Inflammatory macrophage (primary cell): ENCODE results near the gene HOXB3.
A peak's percentile ranks its signal among the peaks of the same experiment; 100 is the strongest.

Source experiments
- DNase-seq, 2 donors: peaks; one replicate each; pipeline ENCODE4 v3.0.0-alpha.2; 2020 to 2022

HOXB3 gene

DNA sequence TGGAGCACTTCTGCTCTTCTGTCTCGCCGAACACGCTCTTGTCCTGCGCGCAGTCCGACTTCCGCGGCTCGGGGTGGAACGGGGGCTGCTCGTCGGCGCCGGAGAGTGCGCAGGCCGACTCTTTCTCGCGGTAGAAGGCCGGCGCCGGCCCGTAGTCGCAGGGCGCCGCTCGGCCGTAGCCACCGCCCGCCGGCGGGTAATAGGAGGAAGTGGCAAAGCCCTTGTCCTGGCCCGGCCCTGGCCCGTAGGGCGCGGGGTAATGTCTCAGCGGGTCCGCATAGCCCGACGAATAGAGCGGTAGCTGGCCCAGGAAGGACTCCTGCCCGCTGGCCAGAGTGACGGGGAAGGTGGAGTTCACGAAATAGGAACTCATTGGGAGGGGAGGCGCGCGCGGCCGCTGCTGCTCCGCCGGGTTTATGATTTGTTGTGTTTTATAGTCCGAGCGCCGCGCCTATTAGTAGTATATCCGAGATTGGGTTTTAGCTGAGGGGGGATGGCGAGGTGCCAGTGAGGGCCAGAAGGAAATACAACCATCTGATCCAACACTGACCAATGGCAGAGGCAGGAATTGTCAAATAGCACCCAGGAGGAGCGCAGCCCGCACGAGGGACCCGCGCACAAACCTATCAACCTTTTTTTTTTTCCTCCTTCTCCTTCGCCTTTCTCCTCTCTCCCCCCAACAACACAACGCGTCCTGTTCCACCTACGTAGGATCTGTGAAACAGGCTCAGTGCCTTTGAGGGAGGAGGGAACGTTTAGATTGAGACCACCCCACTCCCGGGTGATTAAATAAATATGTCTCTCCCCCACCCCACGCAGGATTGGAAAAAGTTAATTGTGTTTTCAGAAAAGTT, 8.0 kb upstream of the HOXB3 start:
- peak; percentile 46 to 51 for DNase-seq

GRCh38 chr17:48597528-48597777, 7.4 kb upstream of the HOXB3 start:
- DNase-seq = no peak

GRCh38 chr17:48596735-48597527, 6.9 kb upstream of the HOXB3 start:
- DNase-seq = no peak

DNA sequence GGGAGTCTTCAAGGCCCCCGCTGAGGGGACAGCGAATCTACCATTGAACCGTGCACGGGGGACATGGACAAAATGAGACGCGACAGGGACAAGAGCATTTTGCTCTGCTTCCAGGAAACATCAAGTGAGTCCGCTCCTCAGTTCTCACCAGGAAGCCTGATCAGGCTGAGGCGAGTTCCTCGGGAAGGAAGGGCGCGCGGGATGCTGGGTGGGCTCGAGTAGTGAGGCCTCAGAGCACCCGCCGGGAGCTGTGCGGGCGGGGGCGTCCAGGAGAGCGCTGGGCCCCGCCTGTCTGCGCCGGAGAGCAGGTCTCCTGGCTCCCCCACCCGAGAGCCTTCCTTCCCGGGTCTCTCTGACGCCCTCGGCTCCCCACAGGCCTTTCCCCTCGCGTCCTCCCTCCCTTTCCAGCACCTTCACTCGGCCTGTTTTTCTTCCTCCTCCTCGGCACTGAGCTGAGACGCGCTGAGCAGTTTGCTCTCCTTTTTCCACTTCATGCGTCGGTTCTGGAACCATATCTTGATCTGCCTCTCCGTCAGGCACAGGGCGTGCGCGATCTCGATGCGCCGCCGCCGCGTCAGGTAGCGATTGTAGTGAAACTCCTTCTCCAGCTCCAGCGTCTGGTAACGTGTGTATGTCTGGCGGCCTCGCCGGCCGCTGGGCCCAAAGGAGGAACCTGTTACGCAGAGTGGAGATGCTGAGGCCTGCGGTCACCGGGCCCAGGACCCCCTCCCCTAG, 6.1 kb upstream of the HOXB3 start:
- DNase-seq = no peak

- DNase-seq = no peak
These were observed 5.4 kb upstream of the HOXB3 start for GRCh38 chr17:48595278-48595999.

- no peak for DNase-seq
These were observed 4.7 kb upstream of the HOXB3 start for GRCh38 chr17:48594538-48595277.

- peak; percentile 60 to 65 for DNase-seq
These were observed 3.9 kb upstream of the HOXB3 start for GRCh38 chr17:48593840-48594537.

- no peak for DNase-seq
These were observed 3.2 kb upstream of the HOXB3 start, which contains the start of gene HOXB5 for GRCh38 chr17:48593126-48593829. Gene HOXB5, minus strand, starts transcription at chr17:48593779. Its CDS starts 97 bp downstream, at chr17:48593682.

GRCh38 chr17:48592577-48592976, 2.5 kb upstream of the HOXB3 start:
- no peak for DNase-seq

GRCh38 chr17:48592057-48592514, 2.0 kb upstream of the HOXB3 start:
- DNase-seq = no peak

DNA sequence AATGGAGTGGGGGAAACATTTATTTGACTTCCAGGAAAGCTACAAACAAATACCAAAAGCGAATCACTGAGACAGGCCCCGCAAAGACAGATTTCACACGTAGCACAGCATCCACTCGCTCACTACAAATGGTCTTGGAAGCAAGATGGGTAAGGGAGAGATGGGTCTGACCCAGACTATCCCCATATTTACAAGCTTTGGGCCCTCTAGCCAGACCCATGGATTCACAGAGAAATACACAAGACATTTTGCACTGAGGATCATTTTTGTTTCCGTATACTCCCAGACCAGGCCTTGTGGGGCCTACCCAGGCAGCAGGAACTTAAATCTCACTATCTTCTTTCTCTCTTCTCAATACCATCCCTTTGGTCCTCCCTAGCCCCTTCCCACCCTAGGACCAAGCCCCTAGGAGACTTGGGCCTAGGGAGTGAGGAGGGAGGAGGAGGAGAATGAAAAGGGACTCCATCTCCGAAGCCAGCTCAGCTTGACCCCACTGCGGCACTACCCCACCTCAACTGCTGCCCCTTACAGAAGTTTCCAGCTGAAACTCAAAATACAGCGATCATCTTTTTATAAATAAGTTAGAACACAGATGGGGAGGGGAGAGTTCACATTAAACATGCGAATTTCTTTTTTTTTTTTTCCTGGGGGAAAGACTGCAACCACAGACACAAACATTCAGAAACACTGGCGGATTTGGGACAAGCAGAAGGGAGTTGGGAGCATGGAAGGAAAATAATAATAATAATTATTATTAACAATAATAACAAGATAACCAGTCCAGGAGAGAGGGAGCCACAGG, 1.4 kb upstream of the HOXB3 start:
- DNase-seq = no peak

DNA sequence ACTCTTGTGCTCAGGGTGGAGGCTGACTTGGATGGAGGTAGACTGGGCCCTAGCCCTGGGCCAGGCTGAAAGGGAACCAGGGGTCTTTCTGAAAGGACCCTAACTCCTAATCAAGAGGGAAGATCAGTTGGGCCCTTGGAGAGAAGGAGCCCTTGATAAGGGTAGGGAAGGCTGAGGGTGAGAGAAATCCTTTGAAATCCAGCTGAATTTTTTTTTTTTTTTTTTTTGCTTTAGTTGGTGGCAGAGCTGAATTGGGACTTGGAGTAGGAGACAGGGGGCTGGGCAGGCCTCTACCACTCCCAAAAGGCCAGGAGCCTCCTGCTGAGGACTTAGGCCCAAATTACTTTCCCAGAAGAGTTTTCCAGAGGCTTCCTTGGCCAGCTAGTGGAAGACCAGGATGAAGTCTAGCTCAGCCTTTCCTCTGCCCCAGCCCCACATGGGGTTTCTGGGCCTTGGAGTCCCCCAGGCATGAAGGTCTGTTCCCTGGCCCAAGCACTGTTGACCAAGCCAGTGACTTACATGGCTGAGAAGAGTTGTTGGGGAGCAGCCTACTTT, 643 bp upstream of the HOXB3 start:
- DNase-seq = no peak

DNA sequence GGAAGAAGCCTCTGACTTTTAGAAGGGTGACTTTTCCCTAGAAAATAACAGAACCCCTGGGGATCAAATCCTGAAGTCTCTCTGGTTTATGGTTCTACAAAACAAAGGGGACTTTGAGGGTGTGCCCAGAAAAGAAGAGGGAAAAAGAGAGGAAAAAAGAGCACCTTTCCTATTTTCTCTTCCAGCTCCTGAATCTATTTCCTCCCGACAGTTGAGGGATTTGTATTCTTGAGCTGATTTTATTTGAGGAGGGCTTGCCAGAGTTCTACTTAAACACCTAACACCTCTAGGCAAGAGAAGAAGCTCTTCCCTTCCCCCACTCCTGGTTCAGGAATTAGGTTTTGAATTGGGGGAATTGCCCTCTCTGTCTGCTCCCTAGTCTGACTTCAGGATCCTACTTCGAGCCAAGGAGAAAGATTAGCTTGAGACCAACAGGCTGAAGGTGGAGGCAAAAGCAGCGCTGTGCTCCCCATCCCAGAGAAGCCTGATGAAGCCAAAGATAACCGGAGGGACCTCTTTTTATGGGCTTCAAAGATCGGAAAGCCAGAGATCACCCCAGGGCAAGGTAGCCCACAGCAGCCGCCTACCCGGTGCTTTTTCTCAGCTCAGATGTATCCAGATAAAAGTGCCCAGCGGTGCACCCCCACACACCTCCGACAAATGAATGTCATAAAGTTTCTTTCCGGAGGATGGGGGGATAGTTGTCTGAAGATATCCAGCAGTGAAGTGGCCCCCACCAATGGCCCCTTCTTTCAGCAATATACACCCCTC, 796 bp downstream of the HOXB3 start:
- no peak for DNase-seq

DNA sequence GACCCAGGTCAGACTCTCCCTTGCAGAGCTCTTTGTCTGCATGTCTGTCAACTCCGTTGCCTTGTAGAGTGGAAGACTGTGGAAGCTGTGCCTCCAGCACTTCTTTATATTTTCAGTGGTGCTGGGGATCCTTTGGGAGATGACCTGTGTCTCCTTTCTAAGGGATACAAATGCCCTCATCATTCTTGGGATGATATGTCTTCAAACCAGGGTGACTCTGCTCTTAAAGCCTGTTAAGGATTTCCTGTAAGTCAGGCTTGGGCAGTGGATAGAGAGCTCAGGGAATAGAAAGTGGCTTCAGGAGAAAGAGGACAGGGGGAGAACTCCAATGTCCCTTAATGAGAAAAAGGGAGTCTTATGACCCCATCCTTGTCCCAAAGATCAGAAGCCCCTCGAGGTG, 1.5 kb downstream of the HOXB3 start:
- DNase-seq = no peak

DNA sequence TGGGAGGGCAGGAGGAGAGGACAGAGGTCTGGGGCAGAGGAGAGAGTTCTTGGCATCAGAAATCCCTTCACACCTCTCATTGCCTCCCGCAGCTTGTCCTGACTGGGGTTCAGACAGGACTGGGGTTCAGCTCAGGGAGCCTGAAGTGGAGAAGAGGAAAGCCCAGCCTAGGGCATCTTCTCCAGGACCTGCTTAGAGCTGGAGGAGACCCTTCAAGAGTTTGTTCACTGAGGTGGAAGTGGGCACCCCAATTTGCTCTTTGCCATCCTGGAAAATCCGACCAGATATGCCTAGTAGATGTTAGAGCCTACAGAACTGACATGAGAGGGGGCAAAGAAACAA, 2.0 kb downstream of the HOXB3 start:
- no peak for DNase-seq

DNA sequence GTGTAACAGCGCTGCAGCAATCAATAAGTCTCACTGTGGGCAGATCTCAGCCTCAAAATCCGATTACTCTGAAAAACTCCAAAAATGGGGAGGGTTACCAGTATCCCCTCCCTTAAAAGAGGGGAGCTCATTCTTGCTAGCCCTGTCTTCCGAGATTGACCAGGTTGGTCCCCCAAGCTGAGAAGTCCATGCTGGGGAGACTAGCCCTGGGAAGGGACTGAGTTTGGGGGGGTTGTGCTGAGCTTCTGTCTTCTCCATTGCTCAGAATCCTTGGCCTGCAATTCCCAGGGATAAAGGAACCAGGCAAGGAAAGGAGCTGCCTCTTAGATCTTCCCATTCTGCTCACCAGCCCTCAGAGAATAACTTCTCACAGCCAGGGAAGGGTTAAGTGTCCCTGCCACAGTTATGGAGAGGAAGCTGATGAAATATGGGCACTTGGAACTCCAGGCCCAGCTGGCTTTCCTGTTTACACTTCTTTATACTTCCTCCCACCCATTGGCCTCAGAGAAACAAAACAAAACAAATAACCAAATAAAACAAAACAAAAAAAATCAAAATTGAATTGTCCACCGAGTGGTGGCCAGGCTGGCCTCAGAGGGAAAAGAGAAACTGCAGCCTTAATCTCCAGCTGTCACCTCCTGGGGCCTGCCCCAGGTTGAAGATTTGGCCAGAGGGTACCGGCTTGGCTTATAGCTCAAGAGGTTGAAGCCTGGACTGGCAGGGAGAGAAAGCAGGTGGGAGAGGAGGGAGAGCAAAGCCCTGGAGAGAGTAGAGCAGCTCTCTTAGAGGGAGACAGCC, 2.6 kb downstream of the HOXB3 start:
- DNase-seq = peak in 1 of 2 donors; percentile 28

DNA sequence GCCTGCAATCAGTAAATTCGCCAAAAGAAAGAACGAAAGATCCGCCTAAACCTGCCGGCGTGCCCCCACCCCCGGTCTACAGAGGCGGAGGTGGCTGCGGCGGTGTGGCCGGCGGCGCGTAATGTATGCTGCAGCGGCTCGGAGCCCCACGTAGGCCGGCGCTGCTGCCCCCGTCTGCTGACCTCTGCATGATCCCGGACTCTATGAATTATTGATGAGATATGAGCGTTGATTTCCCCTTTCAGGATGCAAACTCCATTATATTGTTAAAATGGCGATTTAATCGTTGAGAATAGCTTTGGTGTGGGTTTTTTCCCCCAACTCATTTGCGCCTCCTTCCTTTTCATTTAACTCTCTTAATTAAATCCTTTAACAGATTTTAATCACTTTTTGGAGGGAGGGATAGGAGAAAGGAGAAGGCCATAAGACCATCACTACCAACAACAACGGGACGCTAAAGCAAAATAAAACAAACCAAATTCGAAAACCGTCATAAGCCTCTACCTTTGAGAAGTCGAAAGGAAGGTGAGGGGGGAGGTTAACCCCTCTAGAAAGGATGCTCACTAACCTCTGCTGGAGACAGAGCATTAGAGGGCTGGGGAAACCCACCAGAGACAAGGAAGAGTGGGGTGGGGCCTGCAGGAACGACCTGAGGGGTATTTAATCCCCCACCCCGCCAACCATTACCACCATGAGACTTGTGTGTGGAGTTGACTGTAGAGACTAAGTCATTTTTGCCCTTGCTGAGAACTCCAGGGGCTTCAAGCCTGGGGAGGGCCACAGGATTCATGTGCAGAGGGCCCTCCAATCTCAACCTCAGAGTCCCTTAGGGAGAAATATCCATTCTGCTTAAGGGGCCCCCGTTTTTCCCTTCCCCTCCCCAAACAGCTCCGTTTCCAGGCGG, 3.4 kb downstream of the HOXB3 start:
- DNase-seq = peak in 1 of 2 donors; percentile 15
